Medulla oblongata (tissue), 1 donor: Measurements from ENCODE around the gene FOXI1.
"Not testable (repeated sequence)": the region's sequence is repeated elsewhere in the genome, so short reads cannot be mapped to it uniquely, and the experiment has no call there.

ENCODE experiments used
- DNase-seq: peaks from one replicate; pipeline ENCODE4 v3.0.0-alpha.2; 2015; ENCODE audit errors: extremely low spot score

Gene FOXI1

GRCh38 chr5:170092455-170093101, 13.1 kb upstream of the FOXI1 start:
- no peak for DNase-seq

- not testable (repeated sequence) for DNase-seq
These were observed 11.4 kb upstream of the FOXI1 start for GRCh38 chr5:170094329-170094728.

- no peak for DNase-seq
These were observed 10.1 kb upstream of the FOXI1 start for GRCh38 chr5:170095646-170096045.

- DNase-seq = peak; percentile 37
These were observed 7.8 kb upstream of the FOXI1 start for GRCh38 chr5:170097934-170098333.

GRCh38 chr5:170100066-170100943, 5.4 kb upstream of the FOXI1 start:
- peak; percentile 91 for DNase-seq

- no peak for DNase-seq
These were observed 2.2 kb upstream of the FOXI1 start for GRCh38 chr5:170103447-170103846.

GRCh38 chr5:170104299-170104698, 1.4 kb upstream of the FOXI1 start:
- no peak for DNase-seq

- DNase-seq = no peak
These were observed 987 bp upstream of the FOXI1 start for GRCh38 chr5:170104710-170105109.

- no peak for DNase-seq
These were observed 2.0 kb downstream of the FOXI1 start for GRCh38 chr5:170107674-170108073.

- DNase-seq = no peak
These were observed 2.6 kb downstream of the FOXI1 start for GRCh38 chr5:170108266-170108785.

- no peak for DNase-seq
These were observed 3.6 kb downstream of the FOXI1 start for GRCh38 chr5:170109059-170110031.

- no peak for DNase-seq
These were observed 4.8 kb downstream of the FOXI1 start for GRCh38 chr5:170110403-170111087.

GRCh38 chr5:170111088-170111785, 5.5 kb downstream of the FOXI1 start:
- no peak for DNase-seq

GRCh38 chr5:170112876-170113521, 7.3 kb downstream of the FOXI1 start:
- no peak for DNase-seq

- no peak for DNase-seq
These were observed 7.8 kb downstream of the FOXI1 start for GRCh38 chr5:170113522-170113900.

GRCh38 chr5:170114271-170114670, 8.6 kb downstream of the FOXI1 start:
- no peak for DNase-seq

GRCh38 chr5:170115925-170116324, 10.2 kb downstream of the FOXI1 start:
- no peak for DNase-seq

- DNase-seq = no peak
These were observed 12.0 kb downstream of the FOXI1 start for GRCh38 chr5:170117736-170118135.

- DNase-seq = no peak
These were observed 14.9 kb downstream of the FOXI1 start for GRCh38 chr5:170120576-170120975.

GRCh38 chr5:170121321-170121720, 15.6 kb downstream of the FOXI1 start:
- DNase-seq = no peak
